Rectal smooth muscle tissue (tissue), 1 donor: ENCODE measurements around the gene RRM2.

Experiments
- H3K27ac ChIP-seq: one replicate; pipeline ENCODE4 v1.7.0; 2013; ENCODE audit warnings: low read depth, low read length, inconsistent platforms
- H3K27me3 ChIP-seq: one replicate; pipeline ENCODE4 v1.7.0; 2013; ENCODE audit warnings: low read length; ENCODE audit not compliant: control insufficient read depth, insufficient read depth
- H3K36me3 ChIP-seq: one replicate; pipeline ENCODE4 v1.7.0; 2013; ENCODE audit warnings: low read length; ENCODE audit not compliant: control insufficient read depth, insufficient read depth
- H3K4me1 ChIP-seq: one replicate; pipeline ENCODE4 v1.7.0; 2013; ENCODE audit warnings: low read length; ENCODE audit not compliant: control insufficient read depth, insufficient read depth
- H3K4me3 ChIP-seq: one replicate; pipeline ENCODE4 v1.7.0; 2013; ENCODE audit warnings: low read length
- H3K9ac ChIP-seq: one replicate; pipeline ENCODE4 v1.7.0; 2013; ENCODE audit warnings: low read length

The RRM2 gene

GRCh38 chr2:10175441-10175840 lies 52.9 kb downstream of the RRM2 start:
- H3K4me1 ChIP-seq = no peaks in the 10 kb centered on the region
- no peak overlapping the region for H3K9ac ChIP-seq
- no peaks in the 10 kb centered on the region for H3K27me3 ChIP-seq
- H3K4me3 ChIP-seq = no peak overlapping the region
- H3K27ac ChIP-seq = no peak overlapping the region
- H3K36me3 ChIP-seq = no peaks in the 10 kb centered on the region

- no peaks in the 10 kb centered on the region for H3K36me3 ChIP-seq
- no peak overlapping the region for H3K9ac ChIP-seq
- H3K27me3 ChIP-seq = no peaks in the 10 kb centered on the region
- H3K4me3 ChIP-seq = no peak overlapping the region
- no peaks in the 10 kb centered on the region for H3K4me1 ChIP-seq
- no peak overlapping the region for H3K27ac ChIP-seq
Observed at GRCh38 chr2:10178751-10179150, 56.2 kb downstream of the RRM2 start.

- no peak overlapping the region for H3K9ac ChIP-seq
- H3K27me3 ChIP-seq = no peaks in the 10 kb centered on the region
- no peak overlapping the region for H3K27ac ChIP-seq
- H3K4me1 ChIP-seq = no peaks in the 10 kb centered on the region
- no peaks in the 10 kb centered on the region for H3K36me3 ChIP-seq
- H3K4me3 ChIP-seq = no peak overlapping the region
Observed at GRCh38 chr2:10179422-10179821, 56.9 kb downstream of the RRM2 start.

GRCh38 chr2:10180229-10180628 lies 57.7 kb downstream of the RRM2 start:
- Histone ChIP-seq H3K27me3 (no peaks in the 10 kb centered on the region), H3K4me3 (no peak overlapping the region), H3K4me1 (no peaks in the 10 kb centered on the region), H3K9ac (no peak overlapping the region), H3K27ac (no peak overlapping the region), H3K36me3 (no peaks in the 10 kb centered on the region)
